HG02943 (cell line): Measurements from ENCODE around the gene KCNE3.
"Not testable (repeated sequence)": the region's sequence is repeated elsewhere in the genome, so short reads cannot be mapped to it uniquely, and the experiment has no call there.

Experiments
- ATAC-seq: cut with Tn5 transposase; IDR thresholded peaks from one replicate; pipeline ENCODE4 v1.9.1; 2021; ENCODE audit warnings: mild to moderate bottlenecking, low read depth, moderate library complexity; ENCODE audit not compliant: unreplicated experiment

Gene KCNE3

GRCh38 chr11:74444173-74444826 is 23.0 kb downstream of the KCNE3 start:
- no peak for ATAC-seq

DNA sequence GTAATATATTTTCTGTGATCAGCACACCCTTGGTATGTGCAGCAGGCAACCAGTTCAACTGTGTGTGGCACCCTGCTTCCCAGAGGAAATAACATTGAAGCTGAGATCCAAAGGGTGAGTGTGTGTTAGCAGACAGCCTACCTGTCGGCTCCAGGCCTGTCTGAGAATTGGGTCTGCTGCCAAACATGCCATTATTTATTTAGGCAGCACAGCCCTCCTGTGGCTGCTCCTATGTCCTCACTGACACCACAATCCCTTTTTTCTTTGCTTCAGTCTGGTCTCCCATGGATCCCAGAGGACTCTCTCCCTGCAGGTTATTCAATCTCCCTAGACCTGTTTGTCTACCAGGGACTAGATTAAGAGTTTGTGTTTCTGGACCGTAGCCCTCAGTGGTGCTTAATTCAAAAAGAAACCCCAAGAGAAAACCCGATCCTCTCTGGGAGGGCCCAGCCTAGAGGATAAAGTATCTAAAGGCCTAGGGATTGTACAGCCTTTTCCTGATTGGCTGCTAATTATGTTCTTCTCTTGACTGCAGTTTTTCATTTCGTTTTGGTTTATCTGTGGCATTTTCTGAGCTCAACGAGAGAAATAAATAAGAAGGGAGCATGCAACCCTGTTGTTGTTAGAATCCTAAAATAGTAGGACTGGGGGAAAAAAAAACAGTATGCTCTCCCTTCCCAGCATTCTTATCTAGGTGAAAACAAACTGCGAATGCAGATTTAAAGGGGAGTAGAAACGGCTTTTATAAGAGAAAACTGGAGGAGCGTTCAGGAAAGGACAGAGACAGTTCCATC is 24.1 kb downstream of the KCNE3 start:
- no peak for ATAC-seq

GRCh38 chr11:74442636-74443035 is 24.7 kb downstream of the KCNE3 start:
- ATAC-seq, result no peak

- no peak for ATAC-seq
Observed at GRCh38 chr11:74438681-74439080, 28.7 kb downstream of the KCNE3 start.

DNA sequence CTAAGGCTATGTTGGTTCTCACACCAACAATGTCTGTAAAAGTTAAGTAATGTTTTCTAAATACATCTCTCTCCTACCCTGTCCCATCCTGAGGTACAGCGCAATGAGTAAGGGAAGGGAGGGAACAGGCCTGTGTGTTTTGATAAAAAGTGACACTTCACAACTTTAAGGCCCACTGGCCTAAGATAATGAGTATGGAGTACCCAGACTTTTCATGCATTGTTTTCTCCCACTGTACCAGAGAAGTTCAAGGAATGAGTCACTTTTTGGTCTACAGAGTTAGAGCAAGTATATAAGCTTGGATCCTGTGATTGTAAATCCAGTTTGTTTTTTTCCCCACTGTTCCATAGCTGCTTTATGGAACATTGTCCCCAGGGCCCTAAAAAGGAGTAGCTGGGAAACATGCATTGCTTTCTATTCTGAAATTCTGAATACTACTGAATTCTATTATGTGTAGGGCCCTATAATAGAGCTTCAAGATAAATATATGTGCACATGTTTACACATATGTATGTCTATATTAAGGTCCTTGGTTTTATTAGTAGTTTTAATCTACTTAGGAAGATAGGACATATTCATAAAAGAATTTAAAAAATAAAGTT is 29.8 kb downstream of the KCNE3 start:
- ATAC-seq, result no peak

GRCh38 chr11:74434528-74434927 is 32.8 kb downstream of the KCNE3 start:
- no peak for ATAC-seq

DNA sequence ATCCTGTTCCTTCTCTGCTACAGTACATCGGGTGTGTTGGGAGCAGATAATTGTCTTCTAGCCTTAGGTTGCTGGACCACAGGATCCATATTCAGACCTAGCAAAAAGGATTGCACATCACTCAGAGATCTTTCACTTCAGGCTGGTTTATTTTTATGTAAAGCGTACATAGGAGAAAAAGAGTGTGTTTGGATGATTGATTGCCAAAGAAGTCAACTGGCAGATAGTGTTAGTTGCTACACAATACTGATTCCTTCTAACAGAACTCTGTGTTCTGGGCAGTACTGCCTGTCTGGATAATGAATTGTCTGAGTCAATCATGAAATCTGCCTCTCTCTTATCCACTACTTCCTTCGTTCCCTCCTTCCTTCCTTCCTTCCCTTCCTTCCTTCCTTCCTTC is 38.1 kb downstream of the KCNE3 start:
- no peak for ATAC-seq

DNA sequence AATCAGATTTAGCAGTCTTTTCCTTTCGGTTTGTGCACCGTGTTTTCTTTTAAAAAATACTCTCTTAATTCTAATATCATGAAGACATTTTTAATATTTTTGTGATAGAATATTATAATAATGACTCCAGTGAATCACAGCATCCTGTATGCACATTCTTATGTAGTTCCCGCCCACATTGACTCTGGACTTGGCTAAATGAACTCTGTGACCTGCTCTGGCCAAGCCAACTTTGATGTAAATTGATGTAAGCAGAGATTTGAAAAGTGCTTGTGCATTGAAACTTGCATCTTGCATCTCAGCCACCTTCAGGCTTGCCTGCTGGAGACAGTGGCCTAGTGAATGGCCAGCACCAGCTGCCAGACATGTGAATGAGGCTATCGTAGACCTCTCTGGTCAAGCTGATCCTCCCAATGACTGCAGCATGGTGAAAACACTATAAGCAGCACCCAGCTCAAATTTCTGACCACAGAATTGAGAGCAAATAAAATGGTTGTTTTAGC is 39.9 kb downstream of the KCNE3 start:
- no peak for ATAC-seq

DNA sequence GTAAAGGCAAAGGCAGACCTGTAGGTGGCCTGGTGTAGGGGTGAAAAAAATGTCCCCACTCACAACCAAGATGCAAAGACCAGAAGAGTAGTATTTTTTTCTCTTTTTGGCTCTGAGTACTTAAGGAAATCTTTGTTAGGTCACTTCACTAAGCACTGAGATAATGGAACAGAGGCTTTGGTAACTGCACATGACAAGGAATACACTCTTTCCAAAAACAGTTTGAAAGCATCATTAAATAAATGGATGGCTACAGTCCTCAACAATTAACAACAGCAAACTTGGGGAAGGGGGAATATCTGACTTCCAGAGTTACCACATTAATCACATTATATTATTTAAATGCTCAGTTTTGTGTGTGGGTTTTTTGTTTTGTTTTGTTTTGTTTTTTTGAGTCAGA is 42.2 kb downstream of the KCNE3 start:
- ATAC-seq, result no peak

GRCh38 chr11:74418509-74418895 is 48.8 kb downstream of the KCNE3 start:
- no peak for ATAC-seq

- ATAC-seq, result no peak
Observed at GRCh38 chr11:74417860-74418508, 49.4 kb downstream of the KCNE3 start.

GRCh38 chr11:74417379-74417804 is 50.0 kb downstream of the KCNE3 start:
- no peak for ATAC-seq

DNA sequence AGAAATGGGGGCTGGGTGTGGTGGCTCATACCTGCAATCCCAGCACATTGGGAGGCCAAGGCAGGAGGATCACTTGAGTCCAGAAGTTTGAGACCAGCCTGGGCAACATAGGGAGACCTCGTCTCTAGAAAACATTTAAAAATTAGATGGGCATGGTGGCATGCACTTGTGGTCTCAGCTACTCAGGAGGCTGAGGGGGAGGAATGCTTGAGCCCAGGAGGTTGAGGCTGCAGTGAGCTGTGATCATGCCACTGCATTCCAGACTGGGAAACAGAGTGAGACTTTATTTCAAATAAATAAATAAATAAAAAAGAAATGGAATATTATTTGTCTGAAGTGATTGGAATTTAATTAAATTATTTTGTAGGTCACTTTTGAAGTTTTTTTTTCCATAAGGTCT is 50.4 kb downstream of the KCNE3 start:
- not testable (repeated sequence) for ATAC-seq

DNA sequence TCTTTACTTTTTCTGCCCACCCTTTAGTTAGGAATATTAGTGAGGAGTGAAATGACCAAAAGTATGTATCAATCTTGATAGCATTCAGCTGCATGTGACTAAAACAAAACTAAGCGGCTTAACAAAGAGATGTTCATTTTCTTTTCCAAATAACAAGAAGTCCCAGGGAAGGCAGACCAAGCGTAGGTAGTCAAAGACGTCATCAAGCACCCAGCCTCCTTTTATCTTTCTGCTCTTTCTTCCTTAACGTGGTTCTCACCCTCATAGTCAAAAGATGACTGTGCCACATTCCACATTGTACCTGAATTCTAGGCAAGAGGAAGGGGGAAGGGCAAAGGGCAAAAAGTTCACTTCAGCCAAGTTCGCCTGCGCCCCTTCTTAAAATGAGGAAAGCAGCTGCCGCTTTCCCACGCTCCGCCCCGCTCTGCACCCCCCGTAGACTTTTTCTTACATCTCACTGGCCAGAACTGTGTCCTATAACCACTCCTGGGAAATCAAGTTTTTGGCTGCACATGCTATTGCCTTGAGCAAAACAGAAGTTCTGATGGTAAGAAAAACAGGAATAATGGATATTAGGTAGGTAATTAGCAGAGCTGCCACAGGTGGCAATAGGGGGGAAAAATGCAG is 54.5 kb downstream of the KCNE3 start:
- no peak for ATAC-seq

GRCh38 chr11:74412321-74412720 is 55.0 kb downstream of the KCNE3 start:
- ATAC-seq, result no peak

- no peak for ATAC-seq
Observed at GRCh38 chr11:74409633-74410032, 57.7 kb downstream of the KCNE3 start.
